Measurements from ENCODE around the gene AGO4.

Gene AGO4

GRCh38 chr1:35834218-35834617 lies 26.4 kb downstream of the AGO4 start:
- no peak for TF ChIP-seq ZFX (IDR thresholded peaks at IDR 0.05; ENCODE audit: borderline replicate concordance)
- TF ChIP-seq, protein P1, sequence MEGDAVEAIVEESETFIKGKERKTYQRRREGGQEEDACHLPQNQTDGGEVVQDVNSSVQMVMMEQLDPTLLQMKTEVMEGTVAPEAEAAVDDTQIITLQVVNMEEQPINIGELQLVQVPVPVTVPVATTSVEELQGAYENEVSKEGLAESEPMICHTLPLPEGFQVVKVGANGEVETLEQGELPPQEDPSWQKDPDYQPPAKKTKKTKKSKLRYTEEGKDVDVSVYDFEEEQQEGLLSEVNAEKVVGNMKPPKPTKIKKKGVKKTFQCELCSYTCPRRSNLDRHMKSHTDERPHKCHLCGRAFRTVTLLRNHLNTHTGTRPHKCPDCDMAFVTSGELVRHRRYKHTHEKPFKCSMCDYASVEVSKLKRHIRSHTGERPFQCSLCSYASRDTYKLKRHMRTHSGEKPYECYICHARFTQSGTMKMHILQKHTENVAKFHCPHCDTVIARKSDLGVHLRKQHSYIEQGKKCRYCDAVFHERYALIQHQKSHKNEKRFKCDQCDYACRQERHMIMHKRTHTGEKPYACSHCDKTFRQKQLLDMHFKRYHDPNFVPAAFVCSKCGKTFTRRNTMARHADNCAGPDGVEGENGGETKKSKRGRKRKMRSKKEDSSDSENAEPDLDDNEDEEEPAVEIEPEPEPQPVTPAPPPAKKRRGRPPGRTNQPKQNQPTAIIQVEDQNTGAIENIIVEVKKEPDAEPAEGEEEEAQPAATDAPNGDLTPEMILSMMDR (IDR thresholded peaks at IDR 0.05), result no peak

GRCh38 chr1:35835398-35835797 lies 27.6 kb downstream of the AGO4 start:
- H3K27ac ChIP-seq, result no peak overlapping the region
- TF ChIP-seq, protein P1 (IDR thresholded peaks at IDR 0.05), result no peak
- TF ChIP-seq ZFX (IDR thresholded peaks at IDR 0.05; ENCODE audit: borderline replicate concordance), result no peak

More at GRCh38 chr1:35834218-35834617, 26.4 kb downstream of the AGO4 start:
- H3K27ac ChIP-seq, result no peak overlapping the region

DNA sequence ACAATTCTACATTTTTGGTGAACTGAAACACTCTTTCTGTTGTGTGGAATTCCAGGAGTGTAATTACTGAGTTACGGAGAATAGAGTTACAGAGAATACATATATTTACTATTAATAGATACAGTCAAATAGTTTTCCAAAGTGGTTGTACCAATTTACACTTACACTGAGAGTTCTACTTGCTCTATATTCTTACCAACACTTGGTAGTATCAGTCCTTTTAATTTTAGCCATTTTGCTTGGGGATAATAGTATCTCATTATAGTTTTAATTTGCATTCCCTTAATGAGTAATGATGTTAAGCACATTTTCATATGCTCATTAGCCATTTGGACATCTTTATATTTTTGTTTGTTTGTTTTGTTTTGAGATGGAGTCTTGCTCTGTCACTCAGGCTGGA lies 28.9 kb downstream of the AGO4 start:
- H3K27ac ChIP-seq, result no peak overlapping the region
- TF ChIP-seq, protein P1 (IDR thresholded peaks at IDR 0.05), result no peak
- TF ChIP-seq ZFX (IDR thresholded peaks at IDR 0.05; ENCODE audit: borderline replicate concordance), result no peak

- TF ChIP-seq, protein P1 (IDR thresholded peaks at IDR 0.05), result no peak
- no peak for TF ChIP-seq ZFX (IDR thresholded peaks at IDR 0.05; ENCODE audit: borderline replicate concordance)
- no peak overlapping the region for H3K27ac ChIP-seq
These were observed 31.0 kb downstream of the AGO4 start for GRCh38 chr1:35838693-35839245.

DNA sequence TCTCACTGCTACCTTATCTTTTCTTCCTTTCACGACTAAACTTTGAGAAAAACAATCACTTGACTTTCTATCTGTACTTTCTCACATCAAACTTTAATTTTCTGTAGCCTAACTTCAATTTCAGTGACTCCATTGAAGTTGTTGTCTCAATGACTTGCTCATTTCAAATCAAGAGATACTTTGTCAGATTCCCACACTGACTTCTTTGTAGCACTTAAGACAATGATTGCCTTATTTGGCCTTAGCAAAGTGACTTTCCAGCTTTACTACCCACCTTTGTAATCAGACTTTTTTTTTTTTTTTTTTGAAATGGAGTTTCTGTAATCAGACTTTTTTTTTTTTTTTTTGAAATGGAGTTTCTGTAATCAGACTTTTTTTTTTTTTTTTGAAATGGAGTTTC lies 37.0 kb downstream of the AGO4 start:
- H3K27ac ChIP-seq, result no peak overlapping the region
- TF ChIP-seq, protein P1 (IDR thresholded peaks at IDR 0.05), result no peak
- no peak for TF ChIP-seq ZFX (IDR thresholded peaks at IDR 0.05; ENCODE audit: borderline replicate concordance)

- no peak for TF ChIP-seq ZFX (IDR thresholded peaks at IDR 0.05; ENCODE audit: borderline replicate concordance)
- TF ChIP-seq, protein P1 (IDR thresholded peaks at IDR 0.05), result no peak
- no peak overlapping the region for H3K27ac ChIP-seq
These were observed 38.0 kb downstream of the AGO4 start for GRCh38 chr1:35845766-35846165.

DNA sequence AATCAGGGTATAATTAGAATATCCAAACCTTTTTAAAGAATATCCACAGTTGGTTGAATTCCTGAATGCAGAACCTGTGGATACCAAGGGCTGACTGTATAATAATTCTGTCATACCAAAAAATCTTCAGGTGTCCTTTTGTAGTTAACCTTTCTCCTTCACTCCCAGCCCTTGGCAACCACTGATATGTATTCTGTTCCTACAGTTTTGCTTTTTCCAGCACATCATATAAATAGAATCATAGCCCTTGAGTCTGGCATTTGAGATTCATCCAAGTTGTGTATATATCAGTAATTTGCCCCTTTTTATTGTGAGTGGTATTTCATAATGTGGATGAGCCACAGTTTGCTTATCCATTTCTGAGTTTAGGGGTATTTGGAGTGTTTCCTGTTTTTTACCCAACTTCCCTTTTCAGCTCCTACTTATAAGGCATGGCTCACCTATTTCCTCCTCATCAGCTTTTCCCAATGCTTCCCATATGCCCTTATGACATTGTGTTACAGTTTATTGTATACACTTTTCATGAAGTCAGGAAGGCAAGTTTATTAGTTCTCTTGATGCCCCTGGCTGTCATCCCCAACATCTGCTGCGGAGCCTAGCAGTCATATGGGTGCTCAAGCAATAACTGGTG lies 40.2 kb downstream of the AGO4 start:
- no peak overlapping the region for H3K27ac ChIP-seq
- TF ChIP-seq, protein P1 (IDR thresholded peaks at IDR 0.05), result no peak
- TF ChIP-seq ZFX (IDR thresholded peaks at IDR 0.05; ENCODE audit: borderline replicate concordance), result no peak

Data from 22Rv1 (cell line).